ENCODE data around the gene HLF.

- TF ChIP-seq CTCF (IDR thresholded peaks at IDR 0.05; ENCODE audit: low read length) (no peak), EZH2phosphoT487 (IDR thresholded peaks at IDR 0.05; ENCODE audit: low read length) (no peak)
Measured at GRCh38 chr17:55327225-55328088, 62.7 kb downstream of the HLF start.

All from MM.1S (cell line).